Liver (tissue), 3 donors: ENCODE measurements around the gene CCDC71.

Experiments
- ATF3 ChIP-seq: IDR thresholded peaks from 2 replicates; pipeline ENCODE4 v1.6.1; 2016; ENCODE audit warnings: antibody characterized with exemption
- CTCF ChIP-seq: fragments of 150-350 bp; IDR thresholded peaks from 2 replicates; pipeline ENCODE4 v1.5.1; 2017; ENCODE audit warnings: improper control_type of control experiment, low read depth, low read length; ENCODE audit not compliant: missing input control
- GABPA ChIP-seq, 2 donors: IDR thresholded peaks in 1 of 2; conservative IDR thresholded peaks in 1 of 2; 2 replicates each; pipeline ENCODE4 v1.6.1; 2016; ENCODE audit warnings: antibody characterized with exemption in 2 of 2, mild to moderate bottlenecking in 1 of 2, moderate library complexity in 1 of 2
- JUND ChIP-seq, 2 donors: IDR thresholded peaks; 2 replicates each; pipeline ENCODE4 v1.6.1; 2016; ENCODE audit warnings: antibody characterized with exemption in 2 of 2
- MAX ChIP-seq: IDR thresholded peaks from 2 replicates; pipeline ENCODE4 v1.6.1; 2016; ENCODE audit warnings: antibody characterized with exemption
- RAD21 ChIP-seq, 2 donors: IDR thresholded peaks; 2 replicates each; pipeline ENCODE4 v1.6.1; 2016; ENCODE audit warnings: antibody characterized with exemption in 2 of 2, mild to moderate bottlenecking in 2 of 2
- TAF1 ChIP-seq: conservative IDR thresholded peaks from 2 replicates; pipeline ENCODE4 v1.6.1; 2016; ENCODE audit warnings: antibody characterized with exemption, mild to moderate bottlenecking
- donor health status: healthy.
- donor health status: healthy.

GRCh38 chr3:49170744-49171118 is 4.6 kb upstream of the CCDC71 start:
- TF ChIP-seq CTCF (no peak), RAD21 (IDR thresholded peaks at IDR 0.05) (no peak), ATF3 (no peak), JUND (IDR thresholded peaks at IDR 0.05) (no peak), MAX (no peak), GABPA (IDR thresholded peaks at IDR 0.05 in 1 of 2, conservative IDR thresholded peaks at IDR 0.05 in 1 of 2) (no peak), TAF1 (no peak)
